Activated T-helper 9 cell treated with anti-CD3 and anti-CD28 coated beads, Interleukin-2, amount 50 U/mL, for 16 hours (primary cell): ENCODE measurements around the gene ZNF654.
"Not testable (repeated sequence)": the region's sequence is repeated elsewhere in the genome, so short reads cannot be mapped to it uniquely, and the experiment has no call there.

Experiments used
- DNase-seq: peaks from one replicate; pipeline ENCODE4 v3.0.0-alpha.2; 2020; ENCODE audit warnings: low read depth

The ZNF654 gene

DNA sequence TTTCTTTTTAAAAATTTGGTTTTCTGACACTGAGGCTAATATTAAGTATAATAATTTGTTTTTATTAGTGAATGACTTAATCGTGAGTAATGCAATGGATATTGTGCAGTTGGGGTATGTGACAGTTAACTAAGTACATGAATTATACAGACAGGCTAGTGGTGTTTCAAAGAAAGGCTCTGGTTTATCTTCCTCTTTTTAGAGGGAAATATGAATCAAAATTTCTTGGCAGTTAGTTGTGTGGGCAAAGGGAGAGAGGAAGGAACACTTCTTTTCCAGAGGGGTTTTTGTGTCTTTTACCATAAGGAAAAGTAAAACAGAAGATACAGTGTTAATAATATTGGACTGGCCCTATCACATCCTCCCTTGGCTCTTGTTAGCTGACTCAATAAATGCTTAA lies 2.7 kb downstream of the ZNF654 start:
- no peak for DNase-seq

DNA sequence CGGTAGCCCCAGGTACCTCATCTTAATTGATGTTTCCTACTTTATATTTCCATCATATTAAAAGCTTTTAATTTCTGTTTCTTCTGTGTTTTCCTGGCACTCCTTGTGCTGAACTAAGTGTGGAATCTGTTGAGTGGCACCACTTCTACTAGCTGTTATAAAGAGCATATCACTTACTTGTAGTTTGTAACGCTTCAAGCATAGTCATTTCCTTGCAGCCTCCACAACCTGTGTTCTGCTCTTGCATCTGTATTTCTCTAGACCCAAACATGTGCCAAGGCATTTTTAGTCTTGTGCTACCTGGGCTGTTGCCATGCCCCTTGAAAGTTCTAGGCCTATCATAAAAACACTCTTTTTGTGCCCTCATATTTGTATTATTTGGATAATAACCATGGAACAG lies 16.0 kb downstream of the ZNF654 start:
- DNase-seq = no peak

DNA sequence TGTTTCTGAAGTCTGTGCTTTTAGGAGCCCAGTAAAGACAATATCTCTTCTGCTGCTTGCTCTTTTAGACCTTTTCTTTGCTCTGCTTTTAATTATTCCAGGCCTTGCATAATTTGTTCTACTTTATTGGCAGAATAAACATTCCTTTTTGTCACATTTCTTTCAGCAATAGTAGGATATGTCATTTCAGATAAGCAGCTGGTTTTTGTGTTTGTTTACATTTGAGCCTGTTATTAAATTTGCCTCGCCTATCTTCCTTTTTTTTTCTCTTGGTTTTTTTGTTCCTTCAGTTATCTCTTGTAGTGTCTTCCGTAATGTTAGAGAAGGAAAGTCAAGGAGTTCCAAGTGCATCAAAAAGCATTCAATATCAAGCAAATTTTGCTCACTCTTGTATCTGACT lies 16.4 kb downstream of the ZNF654 start:
- no peak for DNase-seq

DNA sequence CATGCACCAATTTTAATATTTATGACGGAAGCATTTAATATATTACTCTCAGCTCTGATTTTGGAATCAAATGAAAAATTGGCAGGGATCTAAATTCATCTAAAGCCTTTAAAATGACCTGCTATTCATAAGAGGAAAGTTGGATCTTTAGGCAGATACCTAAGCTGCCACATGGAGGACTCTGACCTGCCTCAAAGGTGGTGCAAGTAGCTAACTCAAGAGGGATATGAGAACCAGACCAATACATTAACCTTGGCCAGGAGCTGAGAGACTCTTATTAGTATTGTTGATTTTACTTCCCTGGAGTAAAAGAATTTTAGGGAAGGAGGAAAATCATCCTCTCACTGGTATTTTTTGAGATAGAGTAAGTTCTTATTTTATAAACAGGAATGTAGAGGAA lies 17.7 kb downstream of the ZNF654 start:
- DNase-seq = no peak

DNA sequence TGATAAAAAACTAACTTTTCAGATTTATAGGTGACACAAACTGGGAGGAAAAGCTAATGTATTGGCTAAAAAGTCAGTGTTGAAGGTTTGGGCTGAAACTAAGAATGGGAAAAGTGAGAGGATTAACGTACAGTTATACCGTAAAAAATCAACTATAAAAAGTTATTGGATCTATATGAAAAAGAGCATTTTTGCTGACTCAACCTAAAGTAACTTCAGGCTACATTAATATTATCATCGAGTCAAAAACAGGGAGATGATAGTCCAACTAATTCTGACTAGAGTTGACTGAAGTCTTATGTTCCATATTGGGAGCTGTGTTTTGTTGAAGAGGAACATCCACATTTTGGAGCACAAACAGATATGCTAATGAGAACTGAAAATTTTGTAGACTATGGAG lies 19.9 kb downstream of the ZNF654 start:
- no peak for DNase-seq

DNA sequence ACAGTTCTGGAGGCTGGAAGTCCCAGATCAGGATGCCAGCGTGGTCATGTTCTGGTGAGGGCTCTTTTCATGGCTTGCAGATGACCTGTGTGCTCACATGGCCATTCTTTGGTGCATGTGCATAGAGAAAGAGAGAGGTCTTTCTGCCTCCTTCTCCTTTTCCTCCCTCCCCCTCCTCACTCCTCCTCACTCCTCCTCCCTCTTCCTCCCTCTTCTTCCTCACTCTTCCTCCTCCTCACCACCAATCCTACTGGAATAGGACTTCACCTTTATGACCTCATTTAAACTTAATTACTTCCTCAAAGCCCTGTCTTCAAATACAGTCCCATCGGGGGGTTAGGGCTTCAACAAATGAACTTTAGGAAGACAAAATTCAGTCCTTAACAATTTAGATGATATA lies 23.8 kb downstream of the ZNF654 start:
- DNase-seq = no peak

DNA sequence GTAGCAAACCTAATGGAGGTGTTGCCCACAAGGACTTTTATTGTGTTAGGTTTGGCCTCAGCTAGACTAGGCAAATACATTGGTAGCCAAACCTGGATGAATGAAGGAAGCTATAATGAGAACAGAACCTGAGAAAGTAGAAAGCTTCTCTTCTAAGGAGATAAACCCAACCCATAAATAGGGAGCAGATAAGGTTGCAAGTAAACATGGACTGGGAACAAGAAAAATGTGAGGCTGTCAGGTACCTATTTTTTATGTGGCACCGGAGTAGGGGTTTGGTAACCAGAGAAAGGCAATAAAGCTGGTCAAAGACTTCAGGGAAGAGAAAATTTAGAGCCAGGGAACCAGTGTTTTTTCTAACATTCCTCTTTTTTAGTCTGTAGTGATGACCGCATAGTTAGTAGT lies 25.0 kb downstream of the ZNF654 start:
- DNase-seq = no peak

DNA sequence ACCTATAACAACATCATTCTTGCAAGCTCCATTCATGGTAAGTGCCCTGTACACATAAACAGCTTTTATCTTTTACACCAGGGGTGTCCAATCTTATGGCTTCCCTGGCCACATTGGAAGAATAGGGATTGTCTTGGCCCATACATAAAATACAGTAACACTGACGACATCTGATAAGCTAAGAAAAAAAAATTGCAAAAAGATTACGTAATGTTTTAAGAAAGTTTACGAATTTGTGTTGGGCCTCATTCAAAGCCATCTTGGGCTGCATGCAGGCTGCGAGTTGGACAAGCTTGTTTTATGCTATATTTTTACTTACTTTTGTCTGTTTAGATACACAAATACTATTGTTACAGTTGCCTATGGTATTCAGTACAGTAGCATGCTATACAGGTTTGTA lies 31.6 kb downstream of the ZNF654 start:
- no peak for DNase-seq

DNA sequence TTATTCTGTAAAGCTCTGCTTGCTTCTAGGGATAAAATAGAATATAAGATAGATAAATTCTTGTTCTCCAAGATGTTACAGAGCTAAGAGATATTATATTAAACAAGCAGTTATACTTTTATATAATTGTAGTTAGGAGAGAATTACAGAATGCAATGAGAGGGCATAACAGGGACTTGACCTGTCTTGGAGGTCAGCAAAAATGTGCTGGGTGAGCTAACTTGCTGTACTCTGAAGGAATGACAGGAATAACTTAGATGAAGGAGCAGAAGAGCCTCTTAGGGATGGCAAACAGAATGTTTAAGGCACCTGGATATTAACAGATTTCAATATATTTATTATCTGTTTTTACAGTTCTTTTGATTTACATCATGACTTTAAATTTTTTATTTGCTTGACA lies 33.2 kb downstream of the ZNF654 start:
- DNase-seq = no peak

DNA sequence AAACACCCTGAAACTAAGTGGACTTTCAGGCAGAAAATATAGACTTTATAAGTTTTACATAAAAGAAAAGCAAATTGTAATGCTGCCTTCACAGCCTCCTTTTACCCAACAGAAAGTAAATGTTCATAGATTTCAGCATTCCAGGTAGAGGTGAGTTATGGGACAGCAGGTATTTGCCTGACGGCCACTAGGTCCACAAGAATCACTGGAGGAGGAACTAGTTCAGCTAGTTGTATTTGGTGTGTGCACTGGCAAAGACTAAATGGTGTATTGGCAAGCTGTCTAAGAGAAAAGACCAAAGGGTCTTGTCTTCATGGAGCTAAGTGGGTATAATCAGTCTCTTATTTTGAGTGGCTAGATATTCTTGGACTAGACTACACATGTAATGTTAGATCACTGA lies 34.2 kb downstream of the ZNF654 start:
- no peak for DNase-seq

DNA sequence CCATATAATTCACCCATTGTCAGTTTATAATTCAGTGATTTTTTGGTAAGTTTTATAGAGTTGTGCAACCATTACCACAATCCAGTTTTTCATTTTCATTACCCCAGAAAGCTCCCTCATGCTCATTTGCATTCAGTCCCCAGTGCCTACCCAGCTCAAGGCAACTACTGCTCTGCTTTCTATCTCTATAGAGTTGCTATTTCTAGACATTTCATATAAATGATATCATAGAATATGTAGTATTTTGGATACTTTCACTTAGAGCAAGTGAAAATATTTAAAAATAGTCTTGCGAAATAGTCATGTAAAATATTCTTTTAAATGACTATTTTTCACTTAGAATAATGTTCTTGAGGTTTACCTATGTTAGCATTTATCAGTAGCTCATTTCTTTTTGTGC lies 42.1 kb downstream of the ZNF654 start:
- no peak for DNase-seq

DNA sequence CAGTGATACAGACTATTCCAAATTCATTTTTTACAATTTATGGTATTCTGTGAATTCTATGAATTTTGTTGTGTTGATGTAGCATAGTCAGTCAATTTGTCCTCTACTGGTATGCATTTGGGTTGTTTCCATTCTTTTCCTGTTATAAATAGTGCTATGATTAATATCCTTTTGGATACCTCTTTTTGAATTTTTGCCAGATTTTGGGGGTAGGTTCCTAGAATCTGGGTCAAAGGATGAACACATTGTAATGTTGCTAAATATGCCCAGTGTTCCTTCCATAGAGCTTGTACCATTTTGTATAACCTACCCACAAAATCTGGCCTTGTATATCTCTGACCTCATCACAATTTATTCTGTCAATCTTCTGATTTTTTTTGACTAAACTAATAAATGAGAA lies 46.3 kb downstream of the ZNF654 start:
- no peak for DNase-seq

DNA sequence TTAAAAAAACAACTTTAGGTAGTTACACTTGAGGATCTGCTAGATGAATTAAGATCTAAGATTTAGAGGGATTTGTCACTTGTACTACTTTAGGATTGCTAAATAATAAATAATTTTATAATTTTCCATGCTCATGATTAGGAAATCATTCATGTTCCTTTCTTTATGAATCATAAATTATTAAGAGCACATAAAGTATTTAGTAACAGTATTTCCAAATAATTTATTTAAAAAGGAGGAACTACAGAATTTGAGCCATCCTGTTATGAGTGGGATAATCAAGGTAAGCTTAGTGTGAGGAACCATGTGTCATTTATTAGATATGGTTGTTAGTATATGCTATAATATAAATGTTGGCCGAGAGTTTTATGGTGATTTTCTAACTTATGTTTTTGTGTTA lies 53.2 kb downstream of the ZNF654 start:
- no peak for DNase-seq

DNA sequence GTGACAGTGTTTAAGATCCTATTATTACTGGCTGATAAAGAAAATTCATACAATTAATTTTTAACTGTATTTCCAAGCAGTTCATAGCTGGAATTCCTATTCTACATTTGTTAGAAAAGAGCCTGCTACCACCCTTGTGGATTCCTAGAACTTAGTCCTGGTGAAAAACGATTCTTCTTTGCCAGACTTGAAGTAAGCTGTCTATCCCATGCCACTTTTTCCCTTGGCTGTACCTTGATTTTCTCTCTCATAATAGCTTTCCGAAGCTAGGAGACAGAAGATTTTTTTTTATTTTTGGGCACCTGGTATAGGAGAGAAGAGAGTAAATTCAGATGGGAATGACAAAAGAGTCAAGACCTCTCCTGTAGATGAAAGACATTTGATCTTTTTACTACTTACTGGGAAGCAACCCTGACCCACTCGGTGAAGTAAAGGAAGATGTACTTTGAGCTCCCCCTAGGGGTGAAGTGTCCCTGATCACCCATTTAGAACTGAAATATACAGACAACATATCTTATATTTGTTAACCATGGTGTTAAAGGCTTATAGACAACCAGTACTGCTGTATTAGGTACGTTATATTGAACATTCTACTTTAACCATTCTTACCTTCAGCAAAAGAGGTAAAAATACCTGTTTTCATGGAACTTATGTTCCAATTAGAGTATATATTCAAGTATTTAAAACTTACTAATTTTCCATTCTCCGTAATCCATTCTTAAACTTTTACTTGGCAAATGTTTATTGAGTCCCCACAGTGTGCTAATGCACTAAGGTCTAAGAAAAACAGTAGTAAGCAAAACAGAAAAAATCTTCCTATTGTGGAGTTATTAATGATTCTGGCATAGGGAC lies 54.5 kb downstream of the ZNF654 start:
- DNase-seq = peak; percentile 15

DNA sequence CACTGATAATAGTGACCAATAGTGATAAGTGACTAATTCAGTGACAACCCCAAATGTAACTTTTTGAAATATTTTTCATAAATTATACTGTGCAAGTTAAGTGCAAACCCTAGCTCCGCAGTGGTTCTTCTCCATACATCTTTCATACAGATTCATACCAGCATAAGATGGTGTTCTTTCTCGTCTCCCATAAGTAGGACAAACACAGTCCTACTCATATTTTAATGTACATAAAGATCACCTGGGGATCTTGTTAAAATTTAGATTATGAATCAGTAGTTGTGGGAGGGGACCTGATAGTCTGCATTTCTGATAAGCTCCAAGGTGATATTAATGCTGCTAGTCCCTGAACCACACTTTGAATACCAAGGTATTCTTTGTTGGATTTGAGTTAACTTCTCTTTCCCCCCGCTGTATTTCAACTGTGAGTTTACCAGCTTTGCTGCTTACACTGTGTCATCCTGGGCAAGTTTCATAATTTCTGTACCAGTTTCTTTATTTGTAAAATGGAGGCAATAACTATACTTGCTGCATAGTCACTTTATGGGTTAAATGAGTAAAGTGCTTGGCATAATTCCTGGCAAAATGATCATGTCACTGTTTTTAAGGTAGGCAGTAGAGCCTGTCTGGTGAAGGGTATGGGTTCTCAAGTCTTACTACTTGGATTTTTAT lies 56.0 kb downstream of the ZNF654 start:
- DNase-seq = no peak

DNA sequence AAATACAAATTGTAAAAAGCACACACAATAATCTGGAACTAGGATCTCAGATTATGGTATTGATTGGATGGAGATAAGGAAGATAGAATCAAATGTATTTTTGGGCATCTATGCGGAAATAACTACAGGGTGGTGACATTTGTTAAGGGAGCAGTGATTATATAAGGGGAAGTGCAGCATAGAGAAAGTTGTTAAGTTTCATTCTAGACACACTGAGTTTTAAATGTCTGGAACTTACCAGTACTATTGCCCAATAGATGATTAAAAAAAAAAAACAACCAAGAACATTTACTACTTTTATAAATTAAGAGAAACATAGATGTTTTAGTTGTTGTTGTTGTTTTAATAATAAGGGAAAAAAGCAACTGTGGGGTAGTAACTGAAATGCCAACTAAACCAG lies 58.6 kb downstream of the ZNF654 start:
- no peak for DNase-seq

DNA sequence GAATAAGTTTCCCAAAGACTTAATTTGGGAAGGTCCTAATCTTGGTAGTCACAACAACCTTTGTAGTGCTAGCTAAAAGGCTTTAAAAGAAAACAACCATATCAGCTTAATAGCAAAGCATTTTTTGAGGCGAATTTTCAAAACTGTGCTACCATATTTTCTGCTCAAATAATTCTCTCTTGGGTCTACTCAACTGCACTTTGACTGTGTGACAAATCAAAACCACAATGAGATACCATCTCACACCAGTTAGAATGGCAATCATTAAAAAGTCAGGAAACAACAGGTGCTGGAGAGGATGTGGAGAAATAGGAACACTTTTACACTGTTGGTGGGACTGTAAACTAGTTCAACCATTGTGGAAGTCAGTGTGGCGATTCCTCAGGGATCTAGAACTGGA lies 59.5 kb downstream of the ZNF654 start:
- DNase-seq = not testable (repeated sequence)

DNA sequence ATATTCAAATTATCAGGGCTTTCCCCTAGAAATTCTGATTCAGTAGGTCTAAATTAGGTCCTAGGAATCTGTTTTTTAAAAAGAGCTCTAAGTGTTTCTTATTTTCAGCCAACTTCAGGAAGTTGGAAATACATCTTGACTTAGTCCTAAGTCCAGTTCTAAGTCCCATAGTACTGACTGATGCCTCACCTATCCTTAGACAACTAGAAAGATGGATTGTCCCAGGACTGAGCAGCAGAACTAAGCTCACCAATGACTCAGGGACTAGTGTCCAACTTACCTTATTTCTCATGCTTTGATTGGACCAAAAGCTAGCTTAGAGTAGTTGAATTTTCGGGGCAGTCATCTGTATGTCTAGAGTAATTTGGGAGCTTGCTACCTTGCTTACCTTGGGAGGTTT lies 64.5 kb downstream of the ZNF654 start:
- no peak for DNase-seq

DNA sequence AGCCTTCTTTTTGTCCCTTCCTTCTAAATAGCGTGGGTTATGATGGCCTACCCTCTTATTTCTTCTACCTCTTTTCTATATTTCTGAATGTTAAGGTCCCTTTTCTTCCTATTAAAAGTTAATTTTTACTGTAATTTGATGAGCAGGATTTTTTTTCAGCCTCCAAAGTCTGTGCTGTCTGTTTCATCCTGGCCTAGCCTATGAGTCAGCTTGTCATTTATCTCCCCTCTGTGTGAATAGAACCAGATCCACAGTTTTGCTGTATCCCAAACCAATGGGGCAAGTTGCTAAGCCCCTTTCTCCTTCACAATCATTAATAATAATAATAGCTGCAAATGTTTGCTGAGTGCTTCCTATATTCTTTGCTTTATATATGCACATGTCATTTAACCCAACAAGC lies 72.6 kb downstream of the ZNF654 start:
- DNase-seq = no peak

DNA sequence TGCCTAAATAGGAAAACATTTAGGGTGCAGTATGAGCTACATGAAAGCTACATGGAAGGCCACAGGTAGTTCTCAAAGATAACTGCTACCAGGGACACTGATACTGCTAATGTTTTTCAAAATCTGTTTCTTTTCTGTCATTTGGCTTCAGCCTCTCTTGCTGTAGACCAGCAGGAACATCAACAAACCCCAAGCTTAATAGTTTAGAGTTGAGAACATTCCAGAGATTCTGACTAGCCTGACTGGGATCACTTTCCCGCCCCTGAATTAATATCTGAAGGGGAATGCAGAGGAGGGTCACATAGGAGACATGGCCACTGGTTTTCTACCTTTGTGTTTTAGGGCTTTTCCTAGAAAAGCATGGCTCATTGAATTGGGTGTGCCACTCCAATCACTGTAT lies 73.8 kb downstream of the ZNF654 start:
- no peak for DNase-seq

DNA sequence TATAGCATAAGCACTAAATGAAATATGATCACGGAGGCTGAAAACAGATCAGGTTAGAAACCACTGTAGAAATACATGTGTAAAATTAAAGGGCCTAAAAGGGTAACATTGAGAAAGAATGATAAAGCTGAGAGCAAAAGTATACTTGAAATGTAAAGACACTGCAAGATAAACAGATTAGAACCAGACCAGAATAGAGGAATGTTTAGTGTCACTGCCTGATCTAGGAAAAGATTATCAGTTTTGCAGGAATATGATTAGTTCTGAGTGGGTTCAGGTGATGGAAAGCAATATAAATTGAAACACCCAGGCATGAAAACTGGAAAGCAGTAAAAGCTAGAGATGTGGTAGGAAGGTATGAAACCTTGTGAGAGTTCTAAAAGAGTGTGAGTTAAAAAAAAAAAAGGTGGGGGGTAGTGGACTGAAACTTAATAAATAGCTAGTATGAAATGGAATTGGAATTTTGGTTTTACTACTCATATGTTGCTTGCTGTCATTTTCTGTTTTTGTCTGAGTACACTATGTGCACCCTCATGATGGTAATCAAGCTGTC lies 74.7 kb downstream of the ZNF654 start:
- DNase-seq = no peak

DNA sequence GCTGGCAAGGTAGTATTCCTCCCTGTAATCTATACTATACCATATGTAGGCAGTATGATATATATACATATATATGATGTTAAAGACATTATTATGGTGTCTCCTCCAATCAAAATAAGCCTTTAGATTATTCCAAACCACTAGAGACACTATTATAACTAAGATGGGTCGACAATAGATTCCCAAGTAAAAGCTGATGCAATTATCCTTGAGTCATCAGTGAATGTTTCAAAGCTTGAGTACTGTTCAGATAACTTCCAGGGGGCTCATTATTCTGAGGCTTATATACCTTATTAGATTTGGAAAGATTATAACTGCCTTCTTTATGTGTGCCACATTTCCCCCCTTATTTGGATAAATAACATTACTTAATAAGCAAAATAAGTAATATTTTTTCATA lies 78.8 kb downstream of the ZNF654 start:
- DNase-seq = no peak

DNA sequence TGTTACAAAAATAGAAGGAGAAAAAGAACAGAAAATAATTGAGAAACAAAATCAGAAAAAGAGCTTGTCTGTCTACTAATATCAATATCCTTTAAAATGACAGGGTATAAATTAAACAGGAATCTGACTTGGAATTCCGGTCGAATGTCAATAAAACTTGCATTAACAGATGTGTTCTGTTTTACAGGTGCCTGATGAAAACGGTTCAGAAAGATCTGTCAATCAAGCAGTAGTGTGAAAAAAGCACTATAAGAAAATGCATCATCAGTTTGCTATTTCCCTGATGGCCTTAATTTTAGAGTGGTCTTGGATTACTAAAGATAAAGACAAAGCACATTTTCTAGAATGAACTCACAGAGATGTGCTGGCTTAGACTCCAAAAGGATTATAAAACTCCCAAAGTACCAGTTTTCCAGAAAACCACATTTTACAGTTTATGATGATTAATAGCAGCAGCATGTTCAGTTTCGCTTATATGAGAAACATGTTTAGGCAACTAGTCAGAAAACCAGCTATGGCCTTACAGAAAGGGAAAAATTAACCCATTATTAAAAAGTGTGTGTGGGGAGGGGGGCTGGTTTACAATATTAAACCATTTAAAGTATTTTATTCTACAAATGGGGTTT lies 82.5 kb downstream of the ZNF654 start:
- DNase-seq = no peak
